ENCODE measurements around the gene TRIM49D2. TPM values are rescaled to one million over a fixed set of nuclear protein-coding genes. Genes with fewer than 3 reads are reported as not detected.
"Not testable (repeated sequence)": the region's sequence is repeated elsewhere in the genome, so short reads cannot be mapped to it uniquely, and the experiment has no call there.

The TRIM49D2 gene
- total RNA-seq, 2 donors from 2014 or later, result not detected

GRCh38 chr11:89965737-89966136 is 41.9 kb downstream of the TRIM49D2 start, which contains the start of gene TRIM64:
TRIM64 (plus strand) TSS chr11:89966037; CDS start chr11:89968504, 2,467 bp downstream.
- H3K9me3 Mint-ChIP-seq; H3K9ac ChIP-seq (ENCODE audit: extremely low read depth, low read length, poor library complexity, severe bottlenecking); H3K4me1 ChIP-seq (ENCODE audit: control insufficient read depth, insufficient read depth, low read length); H3K27me3 ChIP-seq (ENCODE audit: control insufficient read depth, insufficient read depth, low read length, poor library complexity, severe bottlenecking); H3K4me3 Mint-ChIP-seq; H3K27ac Mint-ChIP-seq; H3K27ac ChIP-seq (ENCODE audit: low read depth, low read length); H3K9me3 ChIP-seq (ENCODE audit: control insufficient read depth, low read length); H3K27me3 Mint-ChIP-seq (ENCODE audit: insufficient read depth); DNase-seq; H3K36me3 ChIP-seq (ENCODE audit: control insufficient read depth, insufficient read depth, low read length); H3K4me1 Mint-ChIP-seq; H3K4me3 ChIP-seq (ENCODE audit: low read length); H3K36me3 Mint-ChIP-seq (ENCODE audit: low read depth): not testable (repeated sequence)
- WGBS, 2 experiments (ENCODE audit: insufficient coverage in 1 of 2, insufficient read length in 1 of 2), result no CpG with 5 or more reads among the region's 4 CpGs

Other genes with a start within 250 kb of the TRIM49D2 start
- not detected for gene TRIM77, start 213.8 kb upstream of the TRIM49D2 start, total RNA-seq
- gene TRIM49, start 115.5 kb upstream of the TRIM49D2 start, total RNA-seq, result not detected
- not detected for gene TRIM64B, start 45.6 kb upstream of the TRIM49D2 start, total RNA-seq
- not detected for gene TRIM49D1, start 1.8 kb upstream of the TRIM49D2 start, total RNA-seq
- gene TRIM64, start 42.0 kb downstream of the TRIM49D2 start, total RNA-seq, result not detected
- gene TRIM49C, start 107.0 kb downstream of the TRIM49D2 start, total RNA-seq, result not detected
- gene UBTFL1, start 161.9 kb downstream of the TRIM49D2 start, total RNA-seq, result not detected
- gene NAALAD2, start 210.6 kb downstream of the TRIM49D2 start, total RNA-seq, result 1 to 10 TPM; 3.3 to 8.8 TPM